HL-60 (cell line): ENCODE results near the gene ADAMTS3.

ENCODE experiments used
- DNase-seq, 2 experiments: peaks; one replicate each; pipeline ENCODE4 v3.0.0-alpha.2; 2010 to 2020; ENCODE audit warnings: low read depth in 1 of 2, low spot score in 1 of 2
- H3K27ac ChIP-seq: fragments of 250-450 bp; sonication (Bioruptor Pico); replicated peaks from 2 replicates; pipeline ENCODE4 v1.5.1; 2020; ENCODE audit warnings: mild to moderate bottlenecking, moderate library complexity
- H3K27me3 ChIP-seq: fragments of 250-450 bp; sonication (Bioruptor Pico); 2 replicates; pipeline ENCODE4 v1.5.1; 2021; ENCODE audit warnings: mild to moderate bottlenecking, moderate library complexity; ENCODE audit not compliant: insufficient read depth, poor library complexity, severe bottlenecking
- H3K4me3 ChIP-seq: replicated peaks from 2 replicates; pipeline ENCODE4 v1.5.1; 2011; ENCODE audit warnings: mild to moderate bottlenecking, control low read depth, low read length; ENCODE audit not compliant: insufficient read depth
- GABPA ChIP-seq: IDR thresholded peaks from 2 replicates; pipeline ENCODE4 v1.6.1; 2012; ENCODE audit warnings: low read depth
- POLR2AphosphoS5 ChIP-seq: IDR thresholded peaks from 2 replicates; pipeline ENCODE4 v1.6.1; 2012; ENCODE audit warnings: low read depth
- SPI1 ChIP-seq: IDR thresholded peaks from 2 replicates; pipeline ENCODE4 v1.6.1; 2012; ENCODE audit warnings: low read depth, mild to moderate bottlenecking, borderline replicate concordance
- TF ChIP-seq, protein P1 (sequence below): IDR thresholded peaks from 2 replicates; pipeline ENCODE4 v1.6.1; 2012; ENCODE audit warnings: low read depth; ENCODE audit not compliant: insufficient replicate concordance
- TF ChIP-seq, protein P2 (sequence below): IDR thresholded peaks from one replicate; pipeline ENCODE4 v1.5.1; 2011; ENCODE audit warnings: low read length, control low read depth, inconsistent platforms; ENCODE audit not compliant: insufficient read depth

ADAMTS3 gene

DNA sequence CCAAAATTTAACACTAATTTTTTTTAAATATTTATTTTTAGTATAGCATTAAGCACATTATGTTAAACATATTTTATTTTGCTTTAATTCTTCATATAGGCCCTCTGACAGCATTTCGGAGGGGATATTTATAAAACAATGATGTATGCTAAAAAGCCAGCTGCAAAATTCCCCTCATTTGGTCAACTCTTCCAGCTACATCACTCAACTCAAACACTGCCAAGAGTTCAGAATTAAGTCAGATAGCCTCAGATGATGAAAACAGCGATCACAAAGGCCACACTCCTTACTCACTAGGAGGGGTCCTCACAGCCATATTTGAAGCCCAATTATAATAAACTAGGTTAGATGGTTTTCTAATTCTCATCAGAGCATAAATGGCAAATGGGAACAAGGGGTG, 146.6 kb downstream of the ADAMTS3 start:
- no peaks in the 10 kb centered on the region for H3K27me3 ChIP-seq
- no peak for TF ChIP-seq SPI1
- TF ChIP-seq GABPA: no peak
- TF ChIP-seq POLR2AphosphoS5: no peak
- TF ChIP-seq, protein P1, sequence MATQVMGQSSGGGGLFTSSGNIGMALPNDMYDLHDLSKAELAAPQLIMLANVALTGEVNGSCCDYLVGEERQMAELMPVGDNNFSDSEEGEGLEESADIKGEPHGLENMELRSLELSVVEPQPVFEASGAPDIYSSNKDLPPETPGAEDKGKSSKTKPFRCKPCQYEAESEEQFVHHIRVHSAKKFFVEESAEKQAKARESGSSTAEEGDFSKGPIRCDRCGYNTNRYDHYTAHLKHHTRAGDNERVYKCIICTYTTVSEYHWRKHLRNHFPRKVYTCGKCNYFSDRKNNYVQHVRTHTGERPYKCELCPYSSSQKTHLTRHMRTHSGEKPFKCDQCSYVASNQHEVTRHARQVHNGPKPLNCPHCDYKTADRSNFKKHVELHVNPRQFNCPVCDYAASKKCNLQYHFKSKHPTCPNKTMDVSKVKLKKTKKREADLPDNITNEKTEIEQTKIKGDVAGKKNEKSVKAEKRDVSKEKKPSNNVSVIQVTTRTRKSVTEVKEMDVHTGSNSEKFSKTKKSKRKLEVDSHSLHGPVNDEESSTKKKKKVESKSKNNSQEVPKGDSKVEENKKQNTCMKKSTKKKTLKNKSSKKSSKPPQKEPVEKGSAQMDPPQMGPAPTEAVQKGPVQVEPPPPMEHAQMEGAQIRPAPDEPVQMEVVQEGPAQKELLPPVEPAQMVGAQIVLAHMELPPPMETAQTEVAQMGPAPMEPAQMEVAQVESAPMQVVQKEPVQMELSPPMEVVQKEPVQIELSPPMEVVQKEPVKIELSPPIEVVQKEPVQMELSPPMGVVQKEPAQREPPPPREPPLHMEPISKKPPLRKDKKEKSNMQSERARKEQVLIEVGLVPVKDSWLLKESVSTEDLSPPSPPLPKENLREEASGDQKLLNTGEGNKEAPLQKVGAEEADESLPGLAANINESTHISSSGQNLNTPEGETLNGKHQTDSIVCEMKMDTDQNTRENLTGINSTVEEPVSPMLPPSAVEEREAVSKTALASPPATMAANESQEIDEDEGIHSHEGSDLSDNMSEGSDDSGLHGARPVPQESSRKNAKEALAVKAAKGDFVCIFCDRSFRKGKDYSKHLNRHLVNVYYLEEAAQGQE: no peak
- TF ChIP-seq, protein P2, sequence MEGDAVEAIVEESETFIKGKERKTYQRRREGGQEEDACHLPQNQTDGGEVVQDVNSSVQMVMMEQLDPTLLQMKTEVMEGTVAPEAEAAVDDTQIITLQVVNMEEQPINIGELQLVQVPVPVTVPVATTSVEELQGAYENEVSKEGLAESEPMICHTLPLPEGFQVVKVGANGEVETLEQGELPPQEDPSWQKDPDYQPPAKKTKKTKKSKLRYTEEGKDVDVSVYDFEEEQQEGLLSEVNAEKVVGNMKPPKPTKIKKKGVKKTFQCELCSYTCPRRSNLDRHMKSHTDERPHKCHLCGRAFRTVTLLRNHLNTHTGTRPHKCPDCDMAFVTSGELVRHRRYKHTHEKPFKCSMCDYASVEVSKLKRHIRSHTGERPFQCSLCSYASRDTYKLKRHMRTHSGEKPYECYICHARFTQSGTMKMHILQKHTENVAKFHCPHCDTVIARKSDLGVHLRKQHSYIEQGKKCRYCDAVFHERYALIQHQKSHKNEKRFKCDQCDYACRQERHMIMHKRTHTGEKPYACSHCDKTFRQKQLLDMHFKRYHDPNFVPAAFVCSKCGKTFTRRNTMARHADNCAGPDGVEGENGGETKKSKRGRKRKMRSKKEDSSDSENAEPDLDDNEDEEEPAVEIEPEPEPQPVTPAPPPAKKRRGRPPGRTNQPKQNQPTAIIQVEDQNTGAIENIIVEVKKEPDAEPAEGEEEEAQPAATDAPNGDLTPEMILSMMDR: no peak
- H3K4me3 ChIP-seq: no peak overlapping the region
- DNase-seq: no peak
- H3K27ac ChIP-seq: no peak overlapping the region

DNA sequence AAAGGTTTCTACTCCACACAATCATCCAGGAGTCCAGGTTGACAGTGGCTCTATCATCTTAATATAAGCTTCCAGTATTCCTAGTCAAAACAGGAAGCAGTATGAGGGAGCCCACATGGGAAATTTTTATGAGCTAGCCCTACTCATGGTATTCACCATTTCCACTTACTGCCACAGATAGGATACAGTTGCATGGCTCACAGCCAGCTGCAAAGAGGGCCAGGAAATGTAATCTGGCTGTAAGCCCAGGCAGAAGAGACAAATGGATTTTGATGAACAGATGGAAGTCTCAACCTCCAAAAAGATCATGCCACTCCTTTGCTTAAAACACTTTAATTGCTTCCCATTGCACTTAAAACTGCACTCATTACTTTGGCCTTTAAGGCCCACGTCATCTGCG, 150.6 kb downstream of the ADAMTS3 start:
- TF ChIP-seq SPI1 (no peak), GABPA (no peak), POLR2AphosphoS5 (no peak)
- TF ChIP-seq, protein P2: no peak
- TF ChIP-seq, protein P1: no peak
- Histone ChIP-seq H3K4me3 (no peak overlapping the region), H3K27ac (no peak overlapping the region), H3K27me3 (no peaks in the 10 kb centered on the region)
- DNase-seq: no peak

DNA sequence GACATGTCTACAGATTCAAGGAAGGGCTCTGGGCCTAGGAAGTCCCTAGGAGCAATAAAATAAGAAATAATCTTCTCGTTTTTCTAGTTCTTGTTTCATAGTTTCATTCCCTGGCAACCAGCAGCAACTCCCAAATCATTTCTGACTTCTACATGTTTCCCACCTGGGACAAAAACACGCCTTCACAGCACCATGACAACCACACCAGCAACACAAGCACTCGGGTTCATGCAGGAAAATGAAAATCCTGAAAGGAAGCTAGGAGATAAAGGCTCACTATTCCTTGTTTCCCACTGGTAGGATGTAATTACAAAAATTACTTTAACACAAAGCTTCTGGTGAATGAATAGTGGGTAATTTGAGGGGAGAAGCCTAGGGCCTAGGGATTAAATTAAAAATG, 158.9 kb downstream of the ADAMTS3 start:
- H3K27me3 ChIP-seq: no peaks in the 10 kb centered on the region

More for the DNA sequence above, 158.9 kb downstream of the ADAMTS3 start:
- DNase-seq: no peak
- Histone ChIP-seq H3K27ac (no peak overlapping the region), H3K4me3 (no peak overlapping the region)
- TF ChIP-seq SPI1 (no peak), GABPA (no peak), POLR2AphosphoS5 (no peak)
- TF ChIP-seq, protein P2: no peak
- TF ChIP-seq, protein P1: no peak
